NOMO-1 treated with DMSO at 0.1 percent for 48 hours (cell line): ENCODE results near the gene CST7.

Experiments
- DNase-seq: peaks from one replicate; lab custom pipeline; 2025; ENCODE audit not compliant: unreplicated experiment; lab: John Stamatoyannopoulos, UW

Gene CST7

GRCh38 chr20:24950836-24951525 is 1.9 kb downstream of the CST7 start:
- DNase-seq = no peak

GRCh38 chr20:24951536-24952083 is 2.5 kb downstream of the CST7 start:
- no peak for DNase-seq

GRCh38 chr20:24952376-24953208 is 3.5 kb downstream of the CST7 start:
- DNase-seq = no peak

GRCh38 chr20:24953209-24953575 is 4.1 kb downstream of the CST7 start:
- no peak for DNase-seq

GRCh38 chr20:24953621-24954133 is 4.6 kb downstream of the CST7 start:
- DNase-seq = no peak

- no peak for DNase-seq
These were observed 5.1 kb downstream of the CST7 start for GRCh38 chr20:24954151-24954550.

GRCh38 chr20:24954566-24954965 is 5.5 kb downstream of the CST7 start:
- no peak for DNase-seq

GRCh38 chr20:24955045-24955444 is 6.0 kb downstream of the CST7 start:
- peak; percentile 4 for DNase-seq

GRCh38 chr20:24956001-24956841 is 7.2 kb downstream of the CST7 start:
- no peak for DNase-seq

GRCh38 chr20:24957326-24958016 is 8.4 kb downstream of the CST7 start:
- no peak for DNase-seq

- DNase-seq = no peak
These were observed 9.7 kb downstream of the CST7 start for GRCh38 chr20:24958506-24959385.

- DNase-seq = no peak
These were observed 10.7 kb downstream of the CST7 start for GRCh38 chr20:24959591-24960301.

- DNase-seq = no peak
These were observed 11.3 kb downstream of the CST7 start for GRCh38 chr20:24960302-24960801.

- DNase-seq = no peak
These were observed 11.8 kb downstream of the CST7 start for GRCh38 chr20:24960861-24961260.

- DNase-seq = no peak
These were observed 12.5 kb downstream of the CST7 start for GRCh38 chr20:24961384-24962181.

GRCh38 chr20:24962182-24962492 is 13.1 kb downstream of the CST7 start:
- no peak for DNase-seq

- DNase-seq = no peak
These were observed 13.4 kb downstream of the CST7 start for GRCh38 chr20:24962510-24962909.
